T follicular helper cell (primary cell): ENCODE data around the gene RAB11A.

Source experiments
- DNase-seq: peaks from one replicate; pipeline ENCODE4 v3.0.0-alpha.2; 2020; ENCODE audit warnings: low read depth

Gene RAB11A

DNA sequence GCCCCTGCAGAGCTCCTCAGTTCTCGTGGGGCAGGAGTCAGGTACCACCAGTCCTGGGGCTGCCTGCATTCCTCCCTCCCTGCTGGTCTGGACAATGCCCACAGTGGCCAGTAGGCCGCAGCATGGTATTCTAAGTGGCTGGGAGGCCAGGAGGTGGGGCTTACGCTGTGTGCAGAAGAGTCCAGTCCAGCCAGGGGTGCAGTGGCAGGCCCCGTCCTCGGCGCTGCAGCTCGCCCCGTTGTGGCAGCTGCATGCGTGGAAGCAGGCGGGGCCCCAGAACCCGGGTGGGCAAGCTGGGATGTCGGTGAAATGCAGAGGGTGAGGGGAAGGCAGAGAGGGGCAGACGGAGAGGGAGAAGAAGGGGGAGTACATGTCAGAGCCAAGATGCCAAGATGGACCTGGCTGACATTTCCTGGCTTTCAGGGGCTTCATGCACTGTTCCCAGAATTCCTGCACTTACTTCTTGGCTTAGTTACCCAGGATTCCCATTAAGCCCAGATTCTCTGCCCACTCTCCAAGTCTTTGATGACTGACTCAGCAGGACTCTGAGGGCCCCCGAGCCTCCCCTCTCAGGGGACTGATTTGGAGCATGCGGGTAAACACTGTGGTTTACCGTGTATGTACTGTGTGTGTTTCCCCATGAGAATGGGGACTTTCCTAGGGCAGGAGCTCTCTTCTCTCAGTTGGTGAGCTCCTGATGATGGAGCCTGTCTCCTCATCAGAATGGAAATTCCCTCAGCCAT, 47.5 kb downstream of the RAB11A start:
- no peak for DNase-seq

DNA sequence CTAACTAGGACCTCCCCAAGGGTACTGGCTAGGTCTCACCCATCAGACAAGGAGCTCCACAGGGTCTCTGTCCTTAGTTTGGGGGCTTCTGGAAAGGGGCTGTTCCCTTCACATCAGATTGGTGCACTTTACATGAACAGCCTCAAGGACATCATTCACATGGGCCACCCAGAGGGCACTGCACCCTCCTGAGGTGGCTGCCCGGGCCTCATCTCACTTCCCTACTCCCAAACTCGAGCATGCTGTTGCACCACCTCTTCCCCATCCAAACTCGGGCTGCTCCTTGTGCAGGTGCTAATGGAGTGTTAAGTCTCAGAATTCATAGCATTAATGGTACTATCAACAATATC, 48.1 kb downstream of the RAB11A start:
- DNase-seq = no peak

GRCh38 chr15:65917936-65918335, 48.6 kb downstream of the RAB11A start:
- DNase-seq = no peak

GRCh38 chr15:65918357-65918920, 49.1 kb downstream of the RAB11A start:
- no peak for DNase-seq

DNA sequence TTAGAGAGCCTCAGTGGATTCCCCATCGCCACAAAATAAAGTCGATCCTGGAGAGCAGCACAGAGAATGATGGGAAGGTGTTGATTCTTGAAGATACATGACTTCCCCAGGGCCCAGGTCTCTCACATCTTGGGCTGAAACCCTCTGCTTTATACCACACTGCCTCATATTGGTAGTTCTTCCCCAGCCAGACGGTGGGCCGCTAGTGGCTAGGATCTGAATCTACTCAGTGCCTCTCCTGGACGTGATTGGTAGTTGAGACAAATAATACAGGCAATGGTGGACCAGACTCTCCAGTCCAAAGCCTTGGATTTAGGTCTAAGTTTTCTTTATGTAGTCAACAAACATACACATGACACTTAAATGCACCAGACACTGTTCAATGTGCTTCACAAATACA, 49.7 kb downstream of the RAB11A start:
- DNase-seq = no peak

DNA sequence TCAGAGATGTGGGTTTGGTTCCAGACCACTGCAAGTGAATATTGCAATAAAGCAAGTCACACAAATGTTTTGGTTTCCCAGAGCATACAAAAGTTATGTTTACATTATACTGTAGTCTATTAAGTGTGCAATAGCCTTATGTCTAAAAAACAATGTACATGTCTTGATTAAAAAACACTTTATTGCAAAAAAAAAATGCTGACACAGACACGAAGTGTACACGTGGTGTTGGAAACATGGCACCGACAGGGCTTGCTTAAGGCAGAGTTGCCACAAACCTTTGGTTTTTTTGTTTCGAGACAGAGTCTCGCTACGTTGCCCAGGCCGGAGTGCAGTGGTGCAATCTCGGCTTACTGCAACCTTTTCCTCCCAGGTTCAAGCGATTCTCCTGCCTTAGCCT, 50.1 kb downstream of the RAB11A start:
- DNase-seq = no peak

GRCh38 chr15:65920121-65920520, 50.8 kb downstream of the RAB11A start:
- no peak for DNase-seq

GRCh38 chr15:65920825-65921309, 51.6 kb downstream of the RAB11A start:
- DNase-seq = no peak

DNA sequence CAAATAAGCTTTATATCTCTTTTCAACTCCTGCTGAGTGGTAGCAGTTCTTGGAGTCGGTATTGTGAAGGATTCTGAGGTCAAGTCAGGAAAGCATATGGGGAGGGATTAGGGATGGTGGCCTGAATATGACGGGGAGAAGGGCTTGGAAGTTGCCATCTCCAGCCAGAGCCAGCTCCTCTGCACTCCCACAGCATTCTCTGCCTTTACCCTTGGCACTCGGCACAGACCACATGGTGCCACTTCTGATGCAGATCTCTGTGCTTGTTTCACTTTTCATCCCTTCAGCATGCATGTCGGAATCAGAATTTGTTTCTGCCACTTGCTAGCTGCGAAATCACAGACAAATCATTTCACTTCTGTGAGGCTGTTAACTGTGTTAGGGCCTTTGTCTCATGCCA, 52.5 kb downstream of the RAB11A start:
- no peak for DNase-seq

GRCh38 chr15:65922621-65923020, 53.3 kb downstream of the RAB11A start:
- DNase-seq = no peak

- DNase-seq = no peak
These were observed 54.0 kb downstream of the RAB11A start for GRCh38 chr15:65923264-65923663.

DNA sequence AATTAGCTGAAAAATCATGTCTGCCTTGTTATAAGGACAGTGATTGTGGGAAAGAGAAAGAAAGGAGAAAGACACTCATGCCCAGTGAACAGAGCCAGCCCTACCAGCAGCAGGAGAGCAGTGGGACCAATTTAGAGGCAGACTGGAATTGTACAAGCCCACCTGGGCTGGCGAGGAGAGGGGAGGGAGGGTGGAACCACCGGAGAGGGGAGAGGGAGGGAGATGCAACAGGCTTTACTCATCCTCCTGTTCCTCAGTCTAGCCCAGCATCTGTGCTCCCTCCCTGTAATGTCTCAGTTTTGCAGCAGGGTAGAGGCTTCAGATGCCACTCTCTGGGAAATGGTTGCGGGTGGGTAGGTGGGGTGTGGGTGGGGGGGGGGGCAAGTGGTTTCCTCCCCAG, 54.7 kb downstream of the RAB11A start:
- no peak for DNase-seq

DNA sequence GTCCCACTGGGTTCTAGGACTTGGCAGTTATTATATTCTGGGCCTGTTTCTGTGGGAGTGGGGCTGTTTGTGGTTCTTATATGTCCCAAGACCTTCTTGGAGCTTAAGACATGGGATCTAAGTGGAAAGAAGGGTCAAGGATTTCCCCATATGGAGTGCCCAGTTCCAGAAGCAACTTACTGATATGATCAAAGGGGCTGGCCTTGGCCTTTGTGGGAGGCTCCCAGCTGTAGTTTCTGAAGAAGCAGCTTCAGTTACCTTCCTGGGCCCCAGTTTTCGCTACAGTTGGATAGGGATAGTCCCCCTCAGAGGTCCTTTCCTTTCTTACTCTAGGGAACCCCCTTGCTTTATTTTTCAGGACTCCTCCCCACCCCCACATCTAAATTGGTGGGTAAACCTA, 56.0 kb downstream of the RAB11A start:
- DNase-seq = no peak

DNA sequence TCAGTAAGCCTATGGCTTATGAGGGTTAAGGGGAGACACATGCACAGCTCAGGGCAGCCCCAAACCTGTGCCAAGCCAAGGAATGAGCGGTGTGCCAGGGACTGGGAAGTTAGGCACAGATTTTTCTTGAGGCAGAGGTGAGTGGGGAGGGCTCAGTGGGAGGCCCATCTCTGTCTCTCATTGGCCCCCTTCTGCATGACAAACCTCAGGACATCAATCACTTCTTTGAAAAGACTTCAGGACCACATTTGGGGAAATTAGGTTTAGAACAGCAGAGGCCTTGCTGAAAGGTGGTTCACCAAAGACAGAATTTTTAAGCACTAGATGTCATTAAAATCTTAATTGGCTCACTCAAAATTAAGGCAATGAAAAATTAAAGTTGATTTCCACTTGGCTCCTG, 57.2 kb downstream of the RAB11A start:
- DNase-seq = no peak

- DNase-seq = no peak
These were observed 57.6 kb downstream of the RAB11A start for GRCh38 chr15:65926899-65927298.

- DNase-seq = no peak
These were observed 58.3 kb downstream of the RAB11A start for GRCh38 chr15:65927545-65927944.

GRCh38 chr15:65929573-65929972, 60.3 kb downstream of the RAB11A start:
- DNase-seq = no peak

- no peak for DNase-seq
These were observed 60.8 kb downstream of the RAB11A start for GRCh38 chr15:65930134-65930533.

DNA sequence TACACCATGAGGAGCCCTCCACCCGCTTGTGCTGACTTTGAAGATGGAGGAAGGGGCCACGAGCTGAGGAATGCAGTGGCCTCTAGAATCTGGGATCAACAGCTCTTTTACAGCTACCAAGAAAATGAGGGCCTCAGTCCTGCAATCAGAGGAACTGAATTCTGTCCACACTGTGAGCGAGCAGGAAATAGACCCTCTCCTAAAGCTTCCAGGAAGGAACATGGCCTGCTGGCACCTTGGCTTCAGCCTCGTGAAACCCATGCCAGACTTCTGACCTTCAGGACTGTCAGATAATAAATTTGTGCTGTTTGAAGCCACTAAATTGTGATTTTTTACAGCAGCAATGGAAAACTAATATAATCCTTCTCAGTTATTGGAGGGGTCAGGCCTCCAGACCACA, 61.9 kb downstream of the RAB11A start:
- DNase-seq = no peak

DNA sequence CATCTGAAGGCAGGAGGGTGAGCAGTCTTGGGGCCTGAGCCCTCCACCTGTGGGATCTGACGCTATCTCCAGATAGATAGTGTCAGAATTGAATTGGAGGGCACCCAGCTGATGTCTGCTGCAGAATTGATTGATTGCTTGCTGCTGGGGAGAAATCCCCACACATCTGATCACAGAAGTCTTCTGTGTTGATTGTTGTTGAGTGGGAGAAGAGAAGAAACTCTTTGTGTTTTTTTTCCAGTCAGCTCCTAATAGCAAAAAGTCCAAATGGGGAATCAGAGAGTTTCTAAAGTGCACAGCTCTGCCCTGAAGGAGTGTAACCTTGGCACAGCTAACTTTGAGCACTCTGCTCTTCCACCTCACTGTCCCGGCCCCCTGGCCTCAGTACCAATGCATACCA, 66.1 kb downstream of the RAB11A start:
- no peak for DNase-seq

DNA sequence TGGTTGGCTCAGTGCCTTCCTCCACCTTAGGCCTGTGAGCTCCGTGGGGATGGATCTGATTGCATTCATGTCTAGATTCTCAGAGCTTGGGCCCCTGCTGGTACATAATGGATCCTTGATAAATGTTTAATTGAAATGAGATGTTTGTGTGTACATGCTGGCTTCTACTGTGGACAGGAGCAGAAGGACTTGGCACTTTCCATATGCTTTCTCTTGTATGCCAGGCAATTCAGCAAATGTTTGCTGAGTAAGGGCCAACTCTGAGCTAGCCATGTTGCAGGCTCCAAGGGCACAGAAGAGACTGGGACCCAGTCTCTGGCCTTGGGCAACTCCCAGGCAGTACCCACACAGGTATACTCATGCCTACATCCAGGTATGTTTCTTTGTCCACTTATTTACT, 67.0 kb downstream of the RAB11A start:
- DNase-seq = no peak

- DNase-seq = no peak
These were observed 67.8 kb downstream of the RAB11A start for GRCh38 chr15:65937054-65937453.

- no peak for DNase-seq
These were observed 68.2 kb downstream of the RAB11A start for GRCh38 chr15:65937476-65937875.

GRCh38 chr15:65938604-65939003, 69.3 kb downstream of the RAB11A start:
- no peak for DNase-seq
